ENCODE measurements around the gene ESPN.
"Not testable (repeated sequence)": the region's sequence is repeated elsewhere in the genome, so short reads cannot be mapped to it uniquely, and the experiment has no call there.

The ESPN gene

DNA sequence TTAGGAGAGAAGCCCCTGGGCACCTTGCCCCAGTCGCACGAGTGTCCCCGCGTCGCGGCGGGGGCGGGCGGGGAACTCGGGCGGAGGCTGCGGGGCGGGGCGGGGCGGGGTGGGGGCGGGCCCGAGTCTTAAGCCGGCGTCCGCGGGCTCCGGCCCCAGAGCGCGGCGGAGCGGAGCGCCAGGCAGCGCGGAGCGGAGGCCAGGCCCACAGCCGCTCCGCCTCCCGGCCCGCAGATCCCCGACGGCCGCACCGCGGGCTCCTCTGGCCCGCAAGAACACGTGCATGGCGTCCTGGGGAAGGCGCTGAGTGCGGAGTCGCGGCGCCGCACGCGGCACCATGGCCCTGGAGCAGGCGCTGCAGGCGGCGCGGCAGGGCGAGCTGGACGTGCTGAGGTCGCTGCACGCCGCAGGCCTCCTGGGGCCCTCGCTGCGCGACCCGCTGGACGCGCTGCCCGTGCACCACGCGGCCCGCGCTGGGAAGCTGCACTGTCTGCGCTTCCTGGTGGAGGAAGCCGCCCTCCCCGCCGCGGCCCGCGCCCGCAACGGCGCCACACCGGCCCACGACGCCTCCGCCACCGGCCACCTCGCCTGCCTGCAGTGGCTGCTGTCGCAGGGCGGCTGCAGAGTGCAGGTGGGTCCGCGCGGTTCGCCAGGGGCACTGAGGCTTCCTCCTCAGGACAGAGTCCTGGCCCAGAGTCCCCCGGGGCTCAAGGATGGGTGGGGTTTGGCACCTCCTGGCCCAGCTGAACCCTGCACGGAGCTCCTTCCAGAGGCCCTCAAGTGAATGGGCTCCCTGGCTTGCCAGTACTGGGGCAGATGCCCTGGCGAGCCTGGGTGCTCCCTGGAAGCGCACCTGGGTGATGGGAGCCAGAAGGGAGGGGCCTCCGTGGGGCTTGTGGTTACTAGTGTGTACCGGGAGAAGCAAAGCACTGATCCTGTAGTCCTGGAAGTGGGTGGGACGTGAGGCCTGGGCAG lies at the start of gene ESPN:
Gene ESPN (plus strand): TSS at position 158 of the 975 bp plus-strand sequence. CDS start 180 bp downstream, at position 338.
- DNase-seq (ENCODE audit: low read depth in 3 of 3, low spot score in 1 of 3) = no peak

DNA sequence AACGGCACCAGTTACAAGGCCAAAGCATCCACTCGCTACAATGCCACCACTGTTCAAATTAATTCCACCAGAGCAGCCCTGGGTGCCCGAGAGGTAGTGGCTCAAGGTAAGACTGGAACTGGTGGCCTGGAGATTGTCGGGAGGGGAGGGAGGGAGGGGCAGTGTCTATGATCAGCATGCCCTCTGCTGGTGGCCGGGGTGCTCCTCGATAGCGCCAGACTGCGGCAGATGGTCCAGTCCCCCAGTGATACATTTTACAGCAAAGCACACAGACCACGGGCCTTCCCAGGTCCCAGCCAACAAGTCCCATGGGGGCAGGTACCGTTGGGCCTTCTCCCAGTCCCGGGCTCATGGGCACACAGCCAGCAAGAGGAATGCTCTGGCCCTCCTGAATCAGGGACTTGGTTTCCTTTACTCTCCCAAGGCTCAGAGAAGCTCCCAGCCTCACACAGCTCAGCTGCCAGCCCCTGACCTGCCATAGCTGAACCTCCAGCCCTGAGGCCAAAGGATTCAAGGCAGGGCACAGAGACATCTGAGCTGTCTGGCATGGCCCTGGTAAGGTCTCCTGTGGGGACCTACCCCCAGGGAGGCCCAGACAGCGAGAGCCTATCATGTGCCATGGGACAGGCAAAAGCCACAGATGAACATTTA lies 46.4 kb upstream of the ESPN start:
- no peak for DNase-seq (ENCODE audit: low read depth in 3 of 3, low spot score in 1 of 3)

DNA sequence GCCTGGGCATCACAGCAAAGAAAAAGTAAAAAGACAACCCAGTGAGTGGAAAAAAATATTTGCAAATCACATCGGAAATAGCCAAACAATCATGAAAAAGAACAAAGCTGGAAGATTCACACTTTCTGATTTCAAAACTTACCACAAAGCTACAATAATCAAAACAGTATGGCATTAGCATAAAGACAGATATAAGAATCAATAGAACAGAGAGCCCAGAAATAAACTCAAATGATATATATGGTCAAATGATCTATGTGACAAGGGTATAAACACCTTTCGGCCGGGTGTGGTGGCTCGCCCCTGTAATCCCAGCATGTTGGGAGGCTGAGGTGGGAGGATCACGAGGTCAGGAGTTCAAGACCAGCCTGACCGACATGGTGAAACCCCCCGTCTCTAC lies 44.5 kb upstream of the ESPN start:
- DNase-seq (ENCODE audit: low read depth in 3 of 3, low spot score in 1 of 3) = no peak

DNA sequence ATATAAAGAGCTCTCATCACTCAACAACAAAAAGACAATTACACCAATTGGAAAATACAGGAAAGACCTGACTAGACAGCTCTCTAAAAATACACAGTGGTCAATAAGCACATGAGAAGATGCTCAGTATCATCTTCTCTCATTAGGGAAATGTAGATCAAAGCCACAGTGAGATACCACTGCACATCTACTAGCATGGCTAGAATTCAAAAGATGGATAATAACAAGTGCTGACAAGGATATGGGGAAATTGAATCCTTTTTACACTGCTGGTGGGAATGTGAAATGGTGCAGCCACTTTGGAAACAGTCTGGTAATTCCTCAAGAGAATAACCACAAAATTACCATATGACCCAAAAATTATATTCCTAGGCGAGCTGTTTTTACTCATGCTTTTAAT lies 40.4 kb upstream of the ESPN start:
- no peak for DNase-seq (ENCODE audit: low read depth in 3 of 3, low spot score in 1 of 3)

- DNase-seq (ENCODE audit: low read depth in 3 of 3, low spot score in 1 of 3) = no peak
These were observed 39.6 kb upstream of the ESPN start for GRCh38 chr1:6384962-6385361.

- no peak for DNase-seq (ENCODE audit: low read depth in 3 of 3, low spot score in 1 of 3)
These were observed 38.9 kb upstream of the ESPN start for GRCh38 chr1:6385488-6386191.

GRCh38 chr1:6386371-6386949 lies 38.1 kb upstream of the ESPN start:
- DNase-seq (ENCODE audit: low read depth in 3 of 3, low spot score in 1 of 3) = no peak

DNA sequence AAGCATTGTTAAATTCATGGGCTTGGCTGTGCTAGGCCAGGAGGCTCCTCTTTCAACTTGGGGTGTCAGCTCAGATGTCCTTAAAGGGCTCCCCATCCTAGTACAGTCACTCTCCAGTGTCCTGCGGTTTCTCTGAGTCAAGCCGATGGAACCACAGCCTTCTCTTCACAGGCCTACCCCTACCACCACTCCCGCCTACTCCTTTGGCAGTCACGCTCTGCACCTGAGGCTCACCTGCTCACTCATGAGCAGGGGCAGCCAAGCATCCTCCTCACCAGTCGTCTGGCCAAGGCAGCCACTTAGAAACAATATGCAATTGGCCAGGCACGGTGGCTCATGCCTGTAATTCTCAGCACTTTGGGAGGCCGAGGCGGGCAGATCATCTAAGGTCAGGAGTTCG lies 34.6 kb upstream of the ESPN start:
- no peak for DNase-seq (ENCODE audit: low read depth in 3 of 3, low spot score in 1 of 3)

GRCh38 chr1:6391951-6392808 lies 32.4 kb upstream of the ESPN start:
- no peak for DNase-seq (ENCODE audit: low read depth in 3 of 3, low spot score in 1 of 3)

DNA sequence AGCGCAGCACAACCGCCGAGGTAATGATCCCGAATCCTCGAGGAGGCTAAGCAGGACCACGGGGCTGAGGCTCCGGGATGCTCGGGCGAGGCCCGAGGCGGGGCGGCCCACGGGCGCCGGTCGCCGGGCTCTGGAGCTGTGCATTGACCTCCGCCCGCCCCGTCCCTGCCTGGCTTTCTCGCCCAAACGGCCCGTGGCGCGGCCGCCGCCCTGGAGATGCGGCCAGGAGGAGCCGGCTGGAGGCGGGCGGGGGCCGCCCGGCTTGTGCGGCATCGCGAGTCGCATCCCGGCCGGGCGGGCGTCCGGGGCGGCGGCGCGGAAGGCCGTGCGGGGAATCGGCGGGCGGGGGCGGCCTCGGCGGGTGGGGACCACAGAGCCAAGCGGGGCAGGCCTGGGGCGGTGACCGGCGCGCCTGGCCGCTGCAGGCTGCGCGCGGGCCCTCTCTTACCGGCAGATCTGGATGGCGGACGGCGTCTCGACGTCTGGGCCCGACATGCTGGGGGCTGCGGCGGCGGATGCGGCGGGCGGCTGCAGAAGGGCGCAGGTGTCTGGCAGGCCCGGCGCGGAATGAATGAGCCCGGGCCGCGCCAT lies 31.7 kb upstream of the ESPN start:
- no peak for DNase-seq (ENCODE audit: low read depth in 3 of 3, low spot score in 1 of 3)

DNA sequence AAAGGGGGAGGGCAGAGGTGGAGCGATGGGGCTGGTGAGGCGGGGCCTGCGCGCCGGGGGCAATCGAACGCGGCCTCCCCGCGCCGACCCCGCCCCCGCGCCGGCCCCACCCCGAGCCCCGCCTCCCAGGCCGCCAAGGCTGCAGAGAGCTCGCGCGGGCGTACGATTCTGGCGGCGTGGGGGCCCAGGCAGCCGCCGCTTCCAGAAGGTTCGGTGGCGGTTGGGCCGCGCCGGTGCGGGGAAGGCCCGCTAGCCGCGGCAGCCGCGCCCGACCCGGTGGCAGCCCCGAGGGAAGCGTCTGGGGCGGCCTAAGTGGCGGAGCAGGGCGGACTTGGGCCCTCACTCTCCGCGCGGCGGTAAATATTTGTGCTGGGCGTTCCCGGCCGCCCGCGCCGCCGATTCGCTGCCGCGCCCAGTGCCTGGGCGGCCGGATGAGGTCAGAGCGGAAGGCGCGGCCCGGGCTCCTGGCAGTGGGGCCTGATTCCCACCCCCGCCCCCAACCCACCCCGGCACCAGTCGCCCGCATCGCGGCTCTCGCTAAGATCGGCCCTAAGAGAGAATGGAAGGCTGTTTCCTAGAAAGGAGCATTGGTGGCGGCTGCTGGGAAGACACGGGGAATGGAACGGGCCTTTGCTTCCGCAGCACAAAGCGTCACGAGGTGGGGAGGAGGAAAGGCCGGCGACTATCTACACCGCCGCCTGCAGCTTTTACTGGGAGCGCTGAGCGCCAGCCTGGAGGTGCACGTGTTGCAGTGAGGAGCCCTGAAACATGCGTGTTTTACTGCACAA lies 31.0 kb upstream of the ESPN start, which contains the start of gene ACOT7:
Gene ACOT7 (minus strand): TSS at position 368 of the 788 bp plus-strand sequence. CDS start 368 bp downstream, outside the sequence.
- peak; percentile 68 to 90 (median 81) for DNase-seq (ENCODE audit: low read depth in 3 of 3, low spot score in 1 of 3)

- DNase-seq (ENCODE audit: low read depth in 3 of 3, low spot score in 1 of 3) = not testable (repeated sequence)
These were observed 29.4 kb upstream of the ESPN start for GRCh38 chr1:6395130-6395529.

DNA sequence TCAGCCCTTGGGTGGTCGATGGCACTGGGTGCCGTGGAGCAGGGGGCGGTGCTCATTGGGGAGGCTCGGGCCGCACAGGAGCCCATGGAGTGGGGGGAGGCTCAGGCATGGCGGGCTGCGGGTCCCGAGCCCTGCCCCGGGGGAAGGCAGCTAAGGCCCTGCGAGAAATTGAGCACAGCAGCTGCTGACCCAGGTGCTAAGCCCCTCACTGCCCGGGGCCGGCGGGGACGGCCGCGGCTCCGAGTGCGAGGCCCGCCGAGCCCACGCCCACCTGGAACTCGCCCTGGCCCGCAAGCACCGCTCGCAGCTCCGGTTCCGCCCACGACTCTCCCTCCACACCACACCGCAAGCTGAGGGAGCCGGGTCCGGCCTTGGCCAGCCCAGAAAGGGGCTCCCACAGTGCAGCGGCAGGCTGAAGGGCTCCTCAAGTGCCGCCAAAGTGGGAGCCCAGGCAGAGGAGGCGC lies 28.8 kb upstream of the ESPN start:
- not testable (repeated sequence) for DNase-seq (ENCODE audit: low read depth in 3 of 3, low spot score in 1 of 3)

DNA sequence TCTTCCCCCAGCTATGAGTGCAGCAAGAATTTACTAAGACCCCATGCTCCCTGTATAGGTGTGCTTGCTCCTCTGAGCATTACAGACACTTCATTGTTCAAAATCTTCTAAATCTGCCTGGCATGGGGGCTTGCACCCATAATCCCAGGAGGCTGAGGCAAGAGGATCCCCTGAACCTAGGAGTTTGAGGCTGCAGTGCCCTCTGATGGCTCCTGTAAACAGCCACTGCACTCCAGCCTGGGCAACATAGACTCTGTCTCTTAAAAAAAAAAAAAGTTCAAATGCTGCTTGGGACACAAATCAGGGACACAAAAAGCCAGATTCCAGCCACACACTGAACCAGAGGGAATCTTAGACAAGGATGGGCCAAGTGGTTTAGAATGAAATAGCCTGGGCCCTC lies 27.6 kb upstream of the ESPN start:
- DNase-seq (ENCODE audit: low read depth in 3 of 3, low spot score in 1 of 3) = no peak

- no peak for DNase-seq (ENCODE audit: low read depth in 3 of 3, low spot score in 1 of 3)
These were observed 26.6 kb upstream of the ESPN start for GRCh38 chr1:6397844-6398441.

DNA sequence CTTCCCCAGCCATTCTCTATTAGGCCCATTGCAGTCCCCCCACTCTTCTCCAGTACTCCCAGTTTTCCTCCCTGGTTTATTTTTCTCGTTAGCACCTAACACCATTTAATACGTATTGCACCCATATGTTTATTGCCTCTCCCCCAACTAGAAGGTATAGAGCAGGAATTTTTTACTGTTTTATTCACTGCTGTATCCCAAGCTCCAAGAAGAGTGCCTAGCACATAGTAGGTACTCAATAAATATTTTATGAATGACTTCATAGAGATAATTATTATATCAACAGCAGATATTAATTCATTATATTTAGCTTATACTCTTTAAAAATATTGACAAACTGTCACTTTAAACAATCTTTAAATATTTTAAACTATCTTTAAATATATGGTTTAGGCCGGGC lies 25.3 kb upstream of the ESPN start:
- no peak for DNase-seq (ENCODE audit: low read depth in 3 of 3, low spot score in 1 of 3)

- DNase-seq (ENCODE audit: low read depth in 3 of 3, low spot score in 1 of 3) = no peak
These were observed 22.9 kb upstream of the ESPN start for GRCh38 chr1:6401673-6402072.

DNA sequence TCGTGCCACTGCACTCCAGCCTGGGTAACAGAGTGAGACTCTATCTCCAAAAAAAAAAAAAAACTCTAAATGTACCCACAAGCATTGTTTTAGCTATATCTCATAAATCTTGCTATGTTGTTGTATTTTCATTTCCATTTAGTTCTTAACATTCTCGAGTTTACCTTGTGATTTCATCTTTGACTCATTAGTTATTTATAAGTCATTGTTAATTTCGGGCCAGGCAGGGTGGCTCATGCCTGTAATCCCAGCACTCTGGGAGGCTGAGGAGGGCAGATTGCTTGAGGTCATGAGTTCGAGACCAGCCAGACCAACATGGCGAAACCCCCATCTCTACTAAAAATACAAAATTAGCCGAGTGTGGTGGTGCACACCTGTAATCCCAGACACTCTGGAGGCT lies 16.6 kb upstream of the ESPN start:
- no peak for DNase-seq (ENCODE audit: low read depth in 3 of 3, low spot score in 1 of 3)

DNA sequence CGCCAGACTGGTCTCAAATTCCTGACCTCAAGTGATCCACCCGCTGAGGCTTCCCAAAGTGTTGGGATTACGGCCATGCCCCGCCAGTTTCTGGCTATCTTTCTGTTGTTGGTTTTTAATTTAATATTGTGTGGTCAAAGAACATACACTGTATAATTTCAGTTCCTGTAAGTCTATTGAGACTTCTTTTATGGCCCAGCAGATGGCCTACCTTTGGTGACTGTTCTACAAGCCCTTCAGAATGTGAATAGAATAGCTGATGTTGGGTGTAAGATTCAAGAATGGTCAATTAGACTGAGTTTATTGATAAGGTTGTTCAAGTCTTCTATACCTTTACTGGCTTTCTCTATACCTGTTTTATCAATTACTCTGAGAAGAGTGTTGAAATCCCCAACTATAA lies 15.5 kb upstream of the ESPN start:
- no peak for DNase-seq (ENCODE audit: low read depth in 3 of 3, low spot score in 1 of 3)
